WI38 (cell line): ENCODE results near the gene MFNG.

Experiments used
- H3K4me3 ChIP-seq: 2 replicates; pipeline ENCODE4 v1.5.1; 2011; ENCODE audit warnings: low read depth, mild to moderate bottlenecking, control low read depth, low read length
- CTCF ChIP-seq: IDR thresholded peaks from 2 replicates; pipeline ENCODE4 v1.5.1; 2012; ENCODE audit warnings: low read depth, mild to moderate bottlenecking, control low read depth, low read length

The MFNG gene

GRCh38 chr22:37484480-37485394, 1.4 kb downstream of the MFNG start:
- no peak overlapping the region for H3K4me3 ChIP-seq

GRCh38 chr22:37483050-37483449, 3.1 kb downstream of the MFNG start:
- no peak overlapping the region for H3K4me3 ChIP-seq
- no peak for TF ChIP-seq CTCF

More at GRCh38 chr22:37484480-37485394, 1.4 kb downstream of the MFNG start:
- no peak for TF ChIP-seq CTCF

- no peak overlapping the region for H3K4me3 ChIP-seq
- no peak for TF ChIP-seq CTCF
Observed at GRCh38 chr22:37482244-37482643, 3.9 kb downstream of the MFNG start.

- no peak for TF ChIP-seq CTCF
- H3K4me3 ChIP-seq: no peak overlapping the region
Observed at GRCh38 chr22:37481347-37481907, 4.8 kb downstream of the MFNG start.

- no peak overlapping the region for H3K4me3 ChIP-seq
- TF ChIP-seq CTCF: no peak
Observed at GRCh38 chr22:37480387-37481346, 5.5 kb downstream of the MFNG start.

- no peak for TF ChIP-seq CTCF
- no peak overlapping the region for H3K4me3 ChIP-seq
Observed at GRCh38 chr22:37479196-37479595, 7.0 kb downstream of the MFNG start.
